HL-60 (cell line): ENCODE results near the gene PALLD.

Experiments
- POLR2AphosphoS5 ChIP-seq: IDR thresholded peaks from 2 replicates; pipeline ENCODE4 v1.6.1; 2012; ENCODE audit warnings: low read depth
- SPI1 ChIP-seq: IDR thresholded peaks from 2 replicates; pipeline ENCODE4 v1.6.1; 2012; ENCODE audit warnings: low read depth, mild to moderate bottlenecking, borderline replicate concordance
- TF ChIP-seq, protein P1 (sequence below): IDR thresholded peaks from one replicate; pipeline ENCODE4 v1.5.1; 2011; ENCODE audit warnings: low read length, control low read depth, inconsistent platforms; ENCODE audit not compliant: insufficient read depth
- TF ChIP-seq, protein P2 (sequence below): IDR thresholded peaks from 2 replicates; pipeline ENCODE4 v1.6.1; 2012; ENCODE audit warnings: low read depth; ENCODE audit not compliant: insufficient replicate concordance

- TF ChIP-seq, protein P1, sequence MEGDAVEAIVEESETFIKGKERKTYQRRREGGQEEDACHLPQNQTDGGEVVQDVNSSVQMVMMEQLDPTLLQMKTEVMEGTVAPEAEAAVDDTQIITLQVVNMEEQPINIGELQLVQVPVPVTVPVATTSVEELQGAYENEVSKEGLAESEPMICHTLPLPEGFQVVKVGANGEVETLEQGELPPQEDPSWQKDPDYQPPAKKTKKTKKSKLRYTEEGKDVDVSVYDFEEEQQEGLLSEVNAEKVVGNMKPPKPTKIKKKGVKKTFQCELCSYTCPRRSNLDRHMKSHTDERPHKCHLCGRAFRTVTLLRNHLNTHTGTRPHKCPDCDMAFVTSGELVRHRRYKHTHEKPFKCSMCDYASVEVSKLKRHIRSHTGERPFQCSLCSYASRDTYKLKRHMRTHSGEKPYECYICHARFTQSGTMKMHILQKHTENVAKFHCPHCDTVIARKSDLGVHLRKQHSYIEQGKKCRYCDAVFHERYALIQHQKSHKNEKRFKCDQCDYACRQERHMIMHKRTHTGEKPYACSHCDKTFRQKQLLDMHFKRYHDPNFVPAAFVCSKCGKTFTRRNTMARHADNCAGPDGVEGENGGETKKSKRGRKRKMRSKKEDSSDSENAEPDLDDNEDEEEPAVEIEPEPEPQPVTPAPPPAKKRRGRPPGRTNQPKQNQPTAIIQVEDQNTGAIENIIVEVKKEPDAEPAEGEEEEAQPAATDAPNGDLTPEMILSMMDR: no peak
- TF ChIP-seq POLR2AphosphoS5 (no peak), SPI1 (no peak)
- TF ChIP-seq, protein P2, sequence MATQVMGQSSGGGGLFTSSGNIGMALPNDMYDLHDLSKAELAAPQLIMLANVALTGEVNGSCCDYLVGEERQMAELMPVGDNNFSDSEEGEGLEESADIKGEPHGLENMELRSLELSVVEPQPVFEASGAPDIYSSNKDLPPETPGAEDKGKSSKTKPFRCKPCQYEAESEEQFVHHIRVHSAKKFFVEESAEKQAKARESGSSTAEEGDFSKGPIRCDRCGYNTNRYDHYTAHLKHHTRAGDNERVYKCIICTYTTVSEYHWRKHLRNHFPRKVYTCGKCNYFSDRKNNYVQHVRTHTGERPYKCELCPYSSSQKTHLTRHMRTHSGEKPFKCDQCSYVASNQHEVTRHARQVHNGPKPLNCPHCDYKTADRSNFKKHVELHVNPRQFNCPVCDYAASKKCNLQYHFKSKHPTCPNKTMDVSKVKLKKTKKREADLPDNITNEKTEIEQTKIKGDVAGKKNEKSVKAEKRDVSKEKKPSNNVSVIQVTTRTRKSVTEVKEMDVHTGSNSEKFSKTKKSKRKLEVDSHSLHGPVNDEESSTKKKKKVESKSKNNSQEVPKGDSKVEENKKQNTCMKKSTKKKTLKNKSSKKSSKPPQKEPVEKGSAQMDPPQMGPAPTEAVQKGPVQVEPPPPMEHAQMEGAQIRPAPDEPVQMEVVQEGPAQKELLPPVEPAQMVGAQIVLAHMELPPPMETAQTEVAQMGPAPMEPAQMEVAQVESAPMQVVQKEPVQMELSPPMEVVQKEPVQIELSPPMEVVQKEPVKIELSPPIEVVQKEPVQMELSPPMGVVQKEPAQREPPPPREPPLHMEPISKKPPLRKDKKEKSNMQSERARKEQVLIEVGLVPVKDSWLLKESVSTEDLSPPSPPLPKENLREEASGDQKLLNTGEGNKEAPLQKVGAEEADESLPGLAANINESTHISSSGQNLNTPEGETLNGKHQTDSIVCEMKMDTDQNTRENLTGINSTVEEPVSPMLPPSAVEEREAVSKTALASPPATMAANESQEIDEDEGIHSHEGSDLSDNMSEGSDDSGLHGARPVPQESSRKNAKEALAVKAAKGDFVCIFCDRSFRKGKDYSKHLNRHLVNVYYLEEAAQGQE: no peak
Observed at GRCh38 chr4:168474660-168475320, 22.1 kb upstream of the PALLD start.
